ENCODE measurements around the gene CD300LB.
"Not testable (repeated sequence)": the region's sequence is repeated elsewhere in the genome, so short reads cannot be mapped to it uniquely, and the experiment has no call there.

Gene CD300LB

DNA sequence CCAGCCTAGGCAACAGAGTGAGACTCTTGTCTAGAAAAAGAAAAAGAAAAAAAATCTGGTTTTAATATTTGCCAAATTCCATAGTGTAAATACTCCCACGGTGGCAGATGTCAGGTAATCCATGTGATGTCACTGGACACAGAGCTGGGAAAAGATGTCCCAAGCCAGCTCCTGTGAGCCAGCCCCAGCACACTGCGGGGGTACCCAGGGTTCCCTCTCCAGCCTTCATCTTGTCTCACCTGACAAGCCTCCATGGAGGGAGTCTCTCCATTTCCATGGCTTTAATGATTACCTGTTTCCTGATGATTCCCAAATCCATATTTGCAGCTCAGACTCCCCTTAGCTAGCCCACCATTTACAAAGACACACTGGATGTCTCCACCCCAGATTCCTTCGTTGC lies 4.6 kb downstream of the CD300LB start:
- no peak for DNase-seq (ENCODE audit: low read depth in 1 of 2, low spot score in 1 of 2)

GRCh38 chr17:74525781-74526288 lies 5.4 kb downstream of the CD300LB start:
- DNase-seq (ENCODE audit: low read depth in 1 of 2, low spot score in 1 of 2), result no peak

DNA sequence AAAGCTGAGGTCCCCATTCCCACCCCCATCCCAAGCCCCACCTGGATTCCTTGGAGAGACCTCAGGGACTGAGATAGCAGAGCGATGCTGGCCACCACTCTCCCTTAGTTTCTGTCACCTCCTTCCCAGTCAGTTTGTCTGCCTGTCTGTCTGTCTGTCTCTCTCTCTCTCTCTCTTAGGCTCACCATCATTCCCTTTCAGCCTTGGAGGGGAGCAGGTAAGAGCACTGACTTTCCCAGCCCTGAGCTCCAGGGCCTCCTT lies 5.9 kb downstream of the CD300LB start:
- no peak for DNase-seq (ENCODE audit: low read depth in 1 of 2, low spot score in 1 of 2)

DNA sequence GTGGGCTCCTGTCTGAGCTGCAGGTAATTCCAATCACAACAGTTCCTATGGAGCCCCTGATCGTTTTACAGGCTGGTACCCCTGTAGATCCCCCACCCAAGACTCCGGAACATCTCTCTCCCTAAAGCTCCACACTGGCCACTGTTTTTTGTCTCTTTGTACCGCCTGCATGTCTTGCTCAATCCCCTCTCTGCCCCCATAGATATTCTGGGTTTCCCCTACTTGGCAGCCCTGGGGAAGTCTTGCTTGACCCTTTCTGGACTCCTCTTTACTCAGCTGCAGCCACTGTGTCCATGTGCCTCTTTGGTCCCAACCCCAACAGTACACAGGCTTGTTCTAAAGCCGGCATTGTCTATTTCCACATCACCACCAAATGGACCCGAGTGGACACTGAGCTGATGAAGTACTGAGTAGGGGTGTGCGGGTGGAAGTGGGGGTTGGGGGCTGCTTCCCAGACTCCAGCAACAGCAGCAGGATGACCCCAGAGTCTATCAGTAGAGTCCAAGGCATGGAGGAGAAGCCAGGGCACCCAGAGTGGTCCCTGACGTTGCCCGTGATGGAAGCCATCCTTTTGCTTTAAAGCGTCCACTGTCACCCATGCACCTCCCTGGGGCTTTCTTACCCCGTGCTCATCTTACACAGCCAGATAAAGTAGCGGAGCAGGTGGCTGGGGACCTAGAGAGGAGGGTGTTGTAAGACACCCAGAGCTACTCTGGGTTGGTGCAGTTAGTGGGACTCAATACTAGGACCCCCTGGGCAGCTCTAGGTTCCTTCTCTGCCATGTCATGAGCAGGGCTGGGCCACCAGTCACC lies 6.4 kb downstream of the CD300LB start:
- DNase-seq (ENCODE audit: low read depth in 1 of 2, low spot score in 1 of 2), result no peak

DNA sequence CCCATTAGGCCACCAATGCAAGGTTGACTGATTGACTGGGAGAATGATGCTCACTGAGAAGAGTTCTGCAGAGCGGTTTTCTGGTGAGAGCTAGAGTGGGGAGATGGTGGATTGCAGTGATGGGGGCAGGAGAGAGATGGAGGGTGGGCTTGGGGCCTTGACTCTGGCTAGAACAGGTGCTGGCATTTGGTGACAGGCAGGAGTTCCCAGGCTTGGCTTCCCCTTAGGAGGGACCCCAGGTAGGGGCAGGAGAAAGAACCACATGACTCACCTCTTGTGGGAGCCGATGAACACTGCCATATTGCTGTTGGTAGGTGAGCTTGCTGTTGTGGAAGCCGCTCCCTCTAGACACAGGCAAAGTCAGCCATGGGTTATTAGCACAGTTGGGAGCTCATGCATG lies 8.0 kb downstream of the CD300LB start:
- no peak for DNase-seq (ENCODE audit: low read depth in 1 of 2, low spot score in 1 of 2)

DNA sequence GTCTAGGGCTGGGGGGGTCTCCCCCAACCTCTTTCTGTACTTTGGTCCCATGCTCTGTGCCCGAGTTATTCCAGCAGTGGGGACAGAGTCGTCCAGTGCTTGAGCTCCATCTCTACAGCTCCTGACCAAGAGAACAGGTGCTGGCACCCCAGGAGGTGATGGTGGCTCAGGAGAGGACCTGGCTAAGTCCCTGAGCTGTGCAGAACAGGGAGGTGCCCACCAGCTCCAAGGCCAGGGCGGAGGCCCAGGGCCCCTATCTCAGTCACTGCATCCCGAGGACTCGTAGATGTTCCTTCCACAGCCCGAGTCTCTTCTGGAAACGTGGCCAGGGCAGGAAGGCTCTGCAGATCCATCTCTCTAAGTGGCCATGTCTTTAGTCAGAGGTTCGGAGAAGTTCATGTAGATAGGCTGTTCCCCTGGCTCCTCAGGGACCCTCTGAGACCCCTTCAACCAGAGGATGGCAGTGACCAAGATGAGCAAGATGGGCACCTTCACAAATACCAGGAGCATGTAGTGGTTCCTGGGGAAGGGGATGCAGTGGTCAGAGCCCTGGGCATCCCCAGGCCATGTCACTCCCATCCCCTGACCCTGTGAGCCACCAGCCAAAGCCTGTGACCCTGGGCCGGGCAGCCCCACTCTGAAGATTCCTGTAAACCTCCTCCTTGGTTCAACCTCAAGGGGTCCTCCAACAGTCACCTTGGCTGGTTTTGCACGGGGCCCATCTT lies 8.7 kb downstream of the CD300LB start:
- DNase-seq (ENCODE audit: low read depth in 1 of 2, low spot score in 1 of 2), result no peak

- DNase-seq (ENCODE audit: low read depth in 1 of 2, low spot score in 1 of 2), result no peak
These were observed 9.5 kb downstream of the CD300LB start for GRCh38 chr17:74521701-74522201.

DNA sequence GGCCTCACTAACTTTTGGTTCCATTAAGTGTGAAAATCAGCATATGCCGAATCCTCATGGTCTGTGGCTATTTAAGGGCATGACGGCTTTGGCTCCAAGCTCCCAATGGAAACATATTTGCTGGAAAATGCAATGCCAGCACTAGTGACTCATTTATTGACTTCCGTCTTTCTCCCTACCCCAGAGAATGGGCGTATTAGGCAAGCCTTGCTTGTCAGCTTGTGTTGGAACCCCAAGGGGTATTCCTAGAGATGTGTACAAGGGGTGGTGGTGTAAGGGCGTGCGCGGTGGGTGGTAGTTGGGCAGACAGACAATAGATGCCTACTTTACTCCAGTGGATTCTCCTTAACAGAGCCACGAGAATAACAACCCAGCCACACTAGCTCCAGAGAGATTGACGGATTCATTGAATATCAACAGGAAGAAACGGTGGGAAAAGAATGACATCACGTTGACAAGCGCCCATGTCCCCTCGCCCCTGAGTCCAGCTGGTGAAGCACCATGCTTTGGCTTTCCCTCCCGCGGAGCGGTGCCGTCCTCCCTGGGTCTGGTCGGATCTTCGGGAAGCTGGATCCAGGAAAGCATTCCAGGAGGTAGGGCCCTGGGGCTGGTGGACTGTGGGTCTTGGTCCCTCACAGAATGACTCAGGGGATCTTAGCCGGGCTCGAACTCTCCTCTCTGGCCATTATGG lies 10.3 kb downstream of the CD300LB start:
- no peak for DNase-seq (ENCODE audit: low read depth in 1 of 2, low spot score in 1 of 2)

- DNase-seq (ENCODE audit: low read depth in 1 of 2, low spot score in 1 of 2), result no peak
These were observed 11.2 kb downstream of the CD300LB start for GRCh38 chr17:74520016-74520434.

DNA sequence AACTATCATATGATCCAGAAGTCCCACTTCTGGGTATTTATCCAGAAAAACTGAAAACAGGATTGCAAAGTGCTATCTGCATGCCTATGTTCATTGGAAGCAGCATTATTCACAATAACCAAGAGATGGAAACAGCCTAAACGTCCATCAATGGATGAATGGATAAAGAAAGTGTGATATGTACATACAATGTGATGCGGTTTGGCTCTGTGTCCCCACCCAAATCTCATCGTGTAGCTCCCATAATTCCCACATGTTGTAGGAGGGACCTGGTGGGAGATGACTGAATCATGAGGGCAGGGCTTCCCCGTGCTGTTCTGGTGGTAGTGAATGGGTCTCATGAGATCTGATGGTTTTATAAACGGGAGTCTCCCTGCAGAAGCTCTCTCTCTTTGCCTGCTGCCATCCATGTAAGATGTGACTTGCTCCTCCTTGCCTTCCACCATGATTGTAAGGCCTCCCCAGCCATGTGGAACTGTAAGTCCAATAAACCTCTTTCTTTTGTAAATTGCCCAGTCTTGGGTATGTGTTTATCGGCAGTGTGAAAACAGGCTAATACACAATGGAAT lies 12.8 kb downstream of the CD300LB start:
- DNase-seq (ENCODE audit: low read depth in 1 of 2, low spot score in 1 of 2), result not testable (repeated sequence)

DNA sequence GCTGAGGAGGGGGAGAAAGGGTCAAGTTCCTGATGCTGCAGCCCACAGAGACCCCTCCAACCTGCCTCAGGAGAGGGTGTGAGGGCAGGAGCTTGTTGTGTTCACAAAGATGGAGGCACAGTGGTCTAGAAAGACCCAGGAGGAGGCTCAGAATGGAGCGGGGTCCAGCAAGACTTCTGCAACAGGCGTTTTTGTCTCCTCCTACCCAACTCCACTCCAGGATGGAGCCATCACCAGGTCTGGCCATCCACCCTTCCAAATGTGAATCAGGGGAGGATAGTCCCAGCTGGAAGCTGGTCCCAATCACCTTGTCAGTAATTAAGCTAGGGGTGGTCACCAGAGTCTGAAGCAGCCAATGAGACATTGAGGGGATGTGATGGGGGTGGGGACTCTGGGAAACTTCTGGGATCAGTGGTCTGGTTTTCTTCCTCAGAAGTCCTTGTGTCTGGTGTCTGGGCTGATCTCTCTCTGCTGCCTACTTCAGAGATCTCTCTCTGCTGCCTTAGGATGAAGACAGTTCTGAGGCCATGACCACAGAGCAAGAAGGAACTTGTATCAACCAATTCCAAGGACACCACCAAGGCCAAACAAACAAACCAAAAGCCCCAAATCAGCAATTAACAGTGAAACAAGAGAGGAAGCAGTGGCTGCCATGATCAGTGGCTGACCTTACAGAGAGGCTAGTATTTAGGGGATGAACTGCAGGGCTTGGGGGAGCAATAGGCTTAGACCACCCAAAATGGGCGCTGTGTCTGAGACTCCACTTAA lies 14.5 kb downstream of the CD300LB start:
- no peak for DNase-seq (ENCODE audit: low read depth in 1 of 2, low spot score in 1 of 2)

DNA sequence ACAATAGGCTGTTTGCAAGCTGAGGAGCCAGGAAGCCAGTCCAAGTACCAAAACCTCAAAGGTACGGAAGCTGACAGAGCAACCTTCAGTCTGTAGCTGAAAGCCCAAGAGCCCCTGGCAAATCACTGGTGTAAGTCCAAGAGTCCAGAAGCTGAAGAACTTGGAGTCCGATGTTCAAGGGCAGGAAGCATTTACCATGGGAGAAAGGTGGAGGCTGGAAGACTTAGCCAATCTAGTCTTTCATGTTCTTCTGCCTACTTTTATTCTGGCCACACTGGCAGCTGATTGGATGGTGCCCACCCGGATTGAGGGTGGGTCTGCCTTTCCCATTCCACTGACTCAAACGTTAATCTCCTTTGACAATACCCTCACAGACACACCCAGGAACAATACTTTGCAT lies 15.3 kb downstream of the CD300LB start:
- DNase-seq (ENCODE audit: low read depth in 1 of 2, low spot score in 1 of 2), result no peak

DNA sequence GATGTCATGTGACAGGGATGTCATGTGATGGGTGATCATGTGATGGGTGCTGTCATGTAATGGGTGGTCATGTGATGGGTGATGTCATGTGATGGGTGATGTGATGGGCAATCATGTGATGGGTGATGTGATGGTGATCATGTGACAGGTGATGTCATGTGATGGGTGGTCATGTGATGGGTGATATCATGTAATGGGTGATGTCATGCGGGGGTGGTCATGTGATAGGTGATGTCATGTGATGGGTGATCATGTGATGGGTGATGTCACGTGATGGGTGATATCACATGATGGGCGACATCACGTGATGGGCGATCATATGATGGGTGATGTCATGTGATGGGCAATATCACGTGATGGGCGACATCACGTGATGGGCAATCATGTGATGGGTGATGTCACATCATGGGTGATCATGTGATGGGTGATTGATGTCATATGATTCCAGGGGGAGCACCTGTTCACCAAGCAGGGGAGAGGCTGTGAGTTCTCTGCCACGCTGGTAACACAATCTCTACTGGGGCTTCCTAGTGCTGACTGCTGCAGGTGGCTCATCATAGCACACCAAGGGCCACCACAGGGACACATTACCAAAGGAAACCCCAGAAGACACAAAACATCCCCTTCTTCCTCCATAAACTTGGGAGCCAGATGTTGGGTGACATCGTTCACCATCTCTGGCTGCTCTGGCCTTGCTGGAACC lies 16.5 kb downstream of the CD300LB start:
- peak in 1 of 2 donors; percentile 11 for DNase-seq (ENCODE audit: low read depth in 1 of 2, low spot score in 1 of 2)

DNA sequence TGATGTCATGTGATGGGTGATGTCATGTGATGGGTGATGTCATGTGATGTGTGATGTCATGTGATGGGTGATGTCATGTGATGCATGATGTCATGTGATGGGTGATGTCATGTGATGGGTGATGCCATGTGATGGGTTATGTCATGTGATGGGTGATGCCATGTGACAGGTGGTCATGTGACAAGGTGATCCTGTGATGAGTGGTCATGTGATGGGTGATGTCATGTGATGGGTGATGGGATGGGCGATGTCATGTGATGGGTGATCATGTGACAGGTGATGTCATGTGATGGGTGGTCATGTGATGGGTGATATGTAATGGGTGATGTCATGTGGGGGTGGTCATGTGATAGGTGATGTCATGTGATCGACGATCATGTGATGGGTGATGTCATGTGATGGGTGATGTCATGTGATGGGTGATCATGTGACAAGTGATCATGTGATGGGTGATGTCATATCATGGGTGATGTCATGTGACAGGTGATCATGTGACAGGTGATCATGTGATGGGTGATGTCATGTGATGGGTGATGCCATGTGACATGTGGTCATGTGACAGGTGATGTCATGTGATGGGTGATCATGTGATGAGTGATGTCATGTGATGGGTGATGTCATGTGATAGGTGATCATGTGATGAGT lies 17.2 kb downstream of the CD300LB start:
- DNase-seq (ENCODE audit: low read depth in 1 of 2, low spot score in 1 of 2), result peak in 1 of 2 donors; percentile 21

GRCh38 chr17:74512624-74513091 lies 18.6 kb downstream of the CD300LB start:
- peak in 1 of 2 donors; percentile 50 for DNase-seq (ENCODE audit: low read depth in 1 of 2, low spot score in 1 of 2)

- no peak for DNase-seq (ENCODE audit: low read depth in 1 of 2, low spot score in 1 of 2)
These were observed 19.2 kb downstream of the CD300LB start for GRCh38 chr17:74512036-74512435.

GRCh38 chr17:74508156-74508555 lies 23.1 kb downstream of the CD300LB start:
- DNase-seq (ENCODE audit: low read depth in 1 of 2, low spot score in 1 of 2), result no peak

DNA sequence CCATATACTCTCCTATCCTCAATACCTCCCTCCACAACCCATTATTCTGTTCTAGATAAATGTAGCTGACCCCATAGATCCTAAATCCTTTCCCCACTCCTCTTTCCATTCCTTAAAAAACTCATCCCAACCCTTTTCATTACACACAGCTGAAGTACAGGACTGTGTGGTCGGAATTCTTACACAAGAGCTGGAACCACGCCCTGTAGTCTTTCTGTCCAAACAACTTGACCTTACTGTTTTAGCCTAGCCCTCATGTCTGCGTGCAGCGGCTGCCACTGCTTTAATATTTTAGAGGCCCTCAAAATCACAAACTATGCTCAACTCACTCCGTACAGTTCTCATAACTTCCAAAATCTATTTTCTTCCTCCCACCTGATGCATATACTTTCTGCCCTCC lies 27.3 kb downstream of the CD300LB start:
- DNase-seq (ENCODE audit: low read depth in 1 of 2, low spot score in 1 of 2), result not testable (repeated sequence)

GRCh38 chr17:74502861-74503260 lies 28.4 kb downstream of the CD300LB start:
- no peak for DNase-seq (ENCODE audit: low read depth in 1 of 2, low spot score in 1 of 2)

Measured in activated CD4-positive, alpha-beta T cell treated with anti-CD3 and anti-CD28 coated beads, Interleukin-2, amount 50 U/mL, for 24 hours (primary cell).